Stimulated activated CD4-positive, alpha-beta T cell treated with anti-CD3 and anti-CD28 coated beads, TNF-alpha, amount 100 ng/mL, for 1 hour (primary cell): ENCODE data around the gene G6PC1.
"Not testable (repeated sequence)": the region's sequence is repeated elsewhere in the genome, so short reads cannot be mapped to it uniquely, and the experiment has no call there.

Experiments used
- DNase-seq, 3 donors: peaks; one replicate each; pipeline ENCODE4 v3.0.0-alpha.2; 2020; ENCODE audit warnings: low read depth in 3 of 3, low spot score in 1 of 3

The G6PC1 gene

GRCh38 chr17:42901535-42902229 is 1.1 kb downstream of the G6PC1 start:
- no peak for DNase-seq

GRCh38 chr17:42904110-42904469 is 3.5 kb downstream of the G6PC1 start:
- DNase-seq, result no peak

- no peak for DNase-seq
These were observed 6.3 kb downstream of the G6PC1 start for GRCh38 chr17:42906772-42907446.

GRCh38 chr17:42908872-42909700 is 8.5 kb downstream of the G6PC1 start:
- no peak for DNase-seq

- no peak for DNase-seq
These were observed 12.9 kb downstream of the G6PC1 start for GRCh38 chr17:42913522-42913921.

- DNase-seq, result no peak
These were observed 13.5 kb downstream of the G6PC1 start for GRCh38 chr17:42913981-42914617.

GRCh38 chr17:42915288-42915687 is 14.7 kb downstream of the G6PC1 start:
- not testable (repeated sequence) for DNase-seq

GRCh38 chr17:42916388-42917235 is 16.0 kb downstream of the G6PC1 start:
- DNase-seq, result not testable (repeated sequence)

- no peak for DNase-seq
These were observed 16.6 kb downstream of the G6PC1 start for GRCh38 chr17:42917236-42917603.

- DNase-seq, result no peak
These were observed 18.4 kb downstream of the G6PC1 start for GRCh38 chr17:42918902-42919521.

- DNase-seq, result not testable (repeated sequence)
These were observed 19.0 kb downstream of the G6PC1 start for GRCh38 chr17:42919522-42920077.

GRCh38 chr17:42920106-42920900 is 19.7 kb downstream of the G6PC1 start:
- no peak for DNase-seq

- no peak for DNase-seq
These were observed 20.3 kb downstream of the G6PC1 start for GRCh38 chr17:42920922-42921321.

- no peak for DNase-seq
These were observed 21.7 kb downstream of the G6PC1 start for GRCh38 chr17:42922294-42922693.

- not testable (repeated sequence) for DNase-seq
These were observed 22.9 kb downstream of the G6PC1 start for GRCh38 chr17:42923472-42923871.

GRCh38 chr17:42924891-42925290 is 24.3 kb downstream of the G6PC1 start:
- DNase-seq, result no peak

GRCh38 chr17:42928714-42929496 is 28.3 kb downstream of the G6PC1 start:
- DNase-seq, result no peak

GRCh38 chr17:42929497-42929844 is 28.9 kb downstream of the G6PC1 start:
- DNase-seq, result no peak
